ENCODE data around the gene FAAP20. TPM values are rescaled to one million over a fixed set of nuclear protein-coding genes. Genes with fewer than 3 reads are reported as not detected.

Gene FAAP20
- total and polyA plus RNA-seq, 2 experiments from 2014 or later: 79.1 to 167 TPM

DNA sequence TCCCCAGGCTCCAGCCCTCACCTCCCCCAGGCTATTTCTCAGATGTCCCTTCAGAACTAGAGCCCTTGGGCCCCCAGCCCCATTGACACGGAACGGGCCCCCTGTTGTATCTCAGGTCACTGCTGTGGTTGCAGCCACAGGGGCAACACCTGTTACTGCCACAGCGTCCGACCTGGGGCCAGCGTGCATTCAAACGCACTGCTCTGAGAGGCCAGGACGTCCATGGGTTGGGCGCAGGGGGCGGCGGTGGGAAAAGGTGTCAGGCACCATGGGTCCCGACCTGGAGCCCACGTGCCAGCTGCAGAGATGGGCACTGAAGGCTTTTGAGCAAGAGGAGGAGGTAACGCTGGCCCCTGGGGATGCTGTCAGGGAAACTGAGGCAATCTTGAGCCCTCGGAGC is 13.3 kb downstream of the FAAP20 start:
- no peaks in the 10 kb centered on the region for H3K27me3 ChIP-seq (ENCODE audit: insufficient read depth)
- H3K4me3 Mint-ChIP-seq: no peak overlapping the region
- no peaks in the 10 kb centered on the region for H3F3A ChIP-seq (replicated peaks; ENCODE audit: low read depth)
- TF ChIP-seq POLR2AphosphoS5 (IDR thresholded peaks at IDR 0.05; ENCODE audit: low read depth) (no peak), JUNB (IDR thresholded peaks at IDR 0.05; ENCODE audit: unreplicated experiment) (no peak), NANOG (IDR thresholded peaks at IDR 0.05; ENCODE audit: borderline replicate concordance) (no peak), ZNF331 (CRISPR knock-in tag; IDR thresholded peaks at IDR 0.05; ENCODE audit: low read depth) (no peak), STAT1 (IDR thresholded peaks at IDR 0.05; ENCODE audit: unreplicated experiment) (no peak), CREB1 (CRISPR knock-in tag; IDR thresholded peaks at IDR 0.05; ENCODE audit: low read depth) (no peak), EZH2phosphoT487 (IDR thresholded peaks at IDR 0.05; ENCODE audit: unreplicated experiment) (no peak), ZNF114 (CRISPR knock-in tag; IDR thresholded peaks at IDR 0.05) (no peak)
- TF ChIP-seq, protein P1, sequence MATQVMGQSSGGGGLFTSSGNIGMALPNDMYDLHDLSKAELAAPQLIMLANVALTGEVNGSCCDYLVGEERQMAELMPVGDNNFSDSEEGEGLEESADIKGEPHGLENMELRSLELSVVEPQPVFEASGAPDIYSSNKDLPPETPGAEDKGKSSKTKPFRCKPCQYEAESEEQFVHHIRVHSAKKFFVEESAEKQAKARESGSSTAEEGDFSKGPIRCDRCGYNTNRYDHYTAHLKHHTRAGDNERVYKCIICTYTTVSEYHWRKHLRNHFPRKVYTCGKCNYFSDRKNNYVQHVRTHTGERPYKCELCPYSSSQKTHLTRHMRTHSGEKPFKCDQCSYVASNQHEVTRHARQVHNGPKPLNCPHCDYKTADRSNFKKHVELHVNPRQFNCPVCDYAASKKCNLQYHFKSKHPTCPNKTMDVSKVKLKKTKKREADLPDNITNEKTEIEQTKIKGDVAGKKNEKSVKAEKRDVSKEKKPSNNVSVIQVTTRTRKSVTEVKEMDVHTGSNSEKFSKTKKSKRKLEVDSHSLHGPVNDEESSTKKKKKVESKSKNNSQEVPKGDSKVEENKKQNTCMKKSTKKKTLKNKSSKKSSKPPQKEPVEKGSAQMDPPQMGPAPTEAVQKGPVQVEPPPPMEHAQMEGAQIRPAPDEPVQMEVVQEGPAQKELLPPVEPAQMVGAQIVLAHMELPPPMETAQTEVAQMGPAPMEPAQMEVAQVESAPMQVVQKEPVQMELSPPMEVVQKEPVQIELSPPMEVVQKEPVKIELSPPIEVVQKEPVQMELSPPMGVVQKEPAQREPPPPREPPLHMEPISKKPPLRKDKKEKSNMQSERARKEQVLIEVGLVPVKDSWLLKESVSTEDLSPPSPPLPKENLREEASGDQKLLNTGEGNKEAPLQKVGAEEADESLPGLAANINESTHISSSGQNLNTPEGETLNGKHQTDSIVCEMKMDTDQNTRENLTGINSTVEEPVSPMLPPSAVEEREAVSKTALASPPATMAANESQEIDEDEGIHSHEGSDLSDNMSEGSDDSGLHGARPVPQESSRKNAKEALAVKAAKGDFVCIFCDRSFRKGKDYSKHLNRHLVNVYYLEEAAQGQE (IDR thresholded peaks at IDR 0.05; ENCODE audit: unreplicated experiment): no peak
- TF ChIP-seq, protein P2, sequence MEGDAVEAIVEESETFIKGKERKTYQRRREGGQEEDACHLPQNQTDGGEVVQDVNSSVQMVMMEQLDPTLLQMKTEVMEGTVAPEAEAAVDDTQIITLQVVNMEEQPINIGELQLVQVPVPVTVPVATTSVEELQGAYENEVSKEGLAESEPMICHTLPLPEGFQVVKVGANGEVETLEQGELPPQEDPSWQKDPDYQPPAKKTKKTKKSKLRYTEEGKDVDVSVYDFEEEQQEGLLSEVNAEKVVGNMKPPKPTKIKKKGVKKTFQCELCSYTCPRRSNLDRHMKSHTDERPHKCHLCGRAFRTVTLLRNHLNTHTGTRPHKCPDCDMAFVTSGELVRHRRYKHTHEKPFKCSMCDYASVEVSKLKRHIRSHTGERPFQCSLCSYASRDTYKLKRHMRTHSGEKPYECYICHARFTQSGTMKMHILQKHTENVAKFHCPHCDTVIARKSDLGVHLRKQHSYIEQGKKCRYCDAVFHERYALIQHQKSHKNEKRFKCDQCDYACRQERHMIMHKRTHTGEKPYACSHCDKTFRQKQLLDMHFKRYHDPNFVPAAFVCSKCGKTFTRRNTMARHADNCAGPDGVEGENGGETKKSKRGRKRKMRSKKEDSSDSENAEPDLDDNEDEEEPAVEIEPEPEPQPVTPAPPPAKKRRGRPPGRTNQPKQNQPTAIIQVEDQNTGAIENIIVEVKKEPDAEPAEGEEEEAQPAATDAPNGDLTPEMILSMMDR (conservative IDR thresholded peaks at IDR 0.05; ENCODE audit: low read depth in 2 of 2): no peak
- TF ChIP-seq, protein P3, sequence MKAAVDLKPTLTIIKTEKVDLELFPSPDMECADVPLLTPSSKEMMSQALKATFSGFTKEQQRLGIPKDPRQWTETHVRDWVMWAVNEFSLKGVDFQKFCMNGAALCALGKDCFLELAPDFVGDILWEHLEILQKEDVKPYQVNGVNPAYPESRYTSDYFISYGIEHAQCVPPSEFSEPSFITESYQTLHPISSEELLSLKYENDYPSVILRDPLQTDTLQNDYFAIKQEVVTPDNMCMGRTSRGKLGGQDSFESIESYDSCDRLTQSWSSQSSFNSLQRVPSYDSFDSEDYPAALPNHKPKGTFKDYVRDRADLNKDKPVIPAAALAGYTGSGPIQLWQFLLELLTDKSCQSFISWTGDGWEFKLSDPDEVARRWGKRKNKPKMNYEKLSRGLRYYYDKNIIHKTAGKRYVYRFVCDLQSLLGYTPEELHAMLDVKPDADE (IDR thresholded peaks at IDR 0.05): no peak
- H3K9me2 ChIP-seq (ENCODE audit: insufficient read depth): no peaks in the 10 kb centered on the region
- no peak overlapping the region for H3K27ac Mint-ChIP-seq
- no peaks in the 10 kb centered on the region for H4K20me1 ChIP-seq (replicated peaks; ENCODE audit: insufficient read depth)
- H3K4me1 ChIP-seq (ENCODE audit: insufficient read depth): no peaks in the 10 kb centered on the region
- H3K4me1 Mint-ChIP-seq: no peaks in the 10 kb centered on the region
- no peak overlapping the region for H2AFZ ChIP-seq
- DNase-seq (ENCODE audit: low spot score): no peak
- no peak overlapping the region for H3K27ac ChIP-seq (ENCODE audit: low read depth)
- no peak overlapping the region for H3K4me3 ChIP-seq
- H3K36me3 ChIP-seq (ENCODE audit: insufficient read depth): no peaks in the 10 kb centered on the region
- no peak for ATAC-seq
- H3K27me3 Mint-ChIP-seq (ENCODE audit: insufficient read depth, low read depth, poor library complexity): peaks cover 25% of the 10 kb centered on the region
- no peaks in the 10 kb centered on the region for H3K9me3 Mint-ChIP-seq
- peaks cover 22% of the 10 kb centered on the region for H3K36me3 Mint-ChIP-seq (ENCODE audit: low read depth)
- no peak overlapping the region for H3K4me2 ChIP-seq
- H3K79me2 ChIP-seq (replicated peaks; ENCODE audit: insufficient read depth): no peaks in the 10 kb centered on the region
